Uterus (tissue), 2 donors: ENCODE measurements around the gene CIC.

Source experiments
- POLR2A ChIP-seq, 2 donors: fragments of 450-650 bp; IDR thresholded peaks; one replicate each; pipeline ENCODE4 v1.6.1; 2016; ENCODE audit warnings: antibody characterized with exemption in 2 of 2, mild to moderate bottlenecking in 1 of 2, moderate library complexity in 1 of 2
- TF ChIP-seq, protein P1 (sequence below), 4 experiments: fragments of 200-600 bp in 2 of 4; fragments of 450-650 bp in 2 of 4; sonication (generic) in 2 of 4; IDR thresholded peaks; one replicate each; pipeline ENCODE4 v1.5.1; 2016 to 2019; ENCODE audit warnings: antibody characterized with exemption in 4 of 4, mild to moderate bottlenecking in 2 of 4, moderate library complexity in 1 of 4

DNA sequence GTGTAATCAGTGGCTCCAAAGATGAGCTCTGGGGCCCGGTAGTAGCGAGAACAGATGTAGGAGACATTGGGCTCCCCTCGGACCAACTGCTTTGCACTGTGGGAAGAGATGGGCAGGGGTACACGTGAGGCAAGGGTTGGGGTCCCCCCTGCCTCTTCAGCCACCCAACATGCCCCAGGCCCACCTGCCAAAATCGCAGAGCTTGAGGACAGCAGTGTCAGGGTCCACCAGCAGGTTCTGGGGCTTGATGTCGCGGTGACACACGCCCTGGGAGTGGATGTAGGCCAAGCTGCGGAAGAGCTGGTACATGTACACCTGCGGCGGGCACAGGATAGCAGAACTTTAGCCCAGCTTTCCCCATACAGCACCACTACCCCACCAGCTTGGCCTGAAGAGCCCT lies 34.7 kb upstream of the CIC start:
- TF ChIP-seq, protein P1, sequence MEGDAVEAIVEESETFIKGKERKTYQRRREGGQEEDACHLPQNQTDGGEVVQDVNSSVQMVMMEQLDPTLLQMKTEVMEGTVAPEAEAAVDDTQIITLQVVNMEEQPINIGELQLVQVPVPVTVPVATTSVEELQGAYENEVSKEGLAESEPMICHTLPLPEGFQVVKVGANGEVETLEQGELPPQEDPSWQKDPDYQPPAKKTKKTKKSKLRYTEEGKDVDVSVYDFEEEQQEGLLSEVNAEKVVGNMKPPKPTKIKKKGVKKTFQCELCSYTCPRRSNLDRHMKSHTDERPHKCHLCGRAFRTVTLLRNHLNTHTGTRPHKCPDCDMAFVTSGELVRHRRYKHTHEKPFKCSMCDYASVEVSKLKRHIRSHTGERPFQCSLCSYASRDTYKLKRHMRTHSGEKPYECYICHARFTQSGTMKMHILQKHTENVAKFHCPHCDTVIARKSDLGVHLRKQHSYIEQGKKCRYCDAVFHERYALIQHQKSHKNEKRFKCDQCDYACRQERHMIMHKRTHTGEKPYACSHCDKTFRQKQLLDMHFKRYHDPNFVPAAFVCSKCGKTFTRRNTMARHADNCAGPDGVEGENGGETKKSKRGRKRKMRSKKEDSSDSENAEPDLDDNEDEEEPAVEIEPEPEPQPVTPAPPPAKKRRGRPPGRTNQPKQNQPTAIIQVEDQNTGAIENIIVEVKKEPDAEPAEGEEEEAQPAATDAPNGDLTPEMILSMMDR (IDR thresholded peaks at IDR 0.05): no peak
- no peak for TF ChIP-seq POLR2A (IDR thresholded peaks at IDR 0.05)
